ENCODE data around the gene GLI1. TPM values are rescaled to one million over a fixed set of nuclear protein-coding genes. Genes with fewer than 3 reads are reported as not detected.
"Not testable (repeated sequence)": the region's sequence is repeated elsewhere in the genome, so short reads cannot be mapped to it uniquely, and the experiment has no call there.

GLI1 gene
- total RNA-seq, 1 experiment from 2014 or later = 22.4 TPM

GRCh38 chr12:57441846-57442427 lies 17.6 kb upstream of the GLI1 start:
- BruUV-seq (replicated peaks) = no TSS peak
- no peaks in the 10 kb centered on the region for H3K9me3 ChIP-seq (ENCODE audit: low read depth, low read length, poor library complexity, severe bottlenecking)

GRCh38 chr12:57444337-57444736 lies 15.2 kb upstream of the GLI1 start:
- H3K27ac ChIP-seq (ENCODE audit: low read depth, low read length, poor library complexity, severe bottlenecking); H3K36me3 ChIP-seq (ENCODE audit: insufficient read depth, low read length, poor library complexity, severe bottlenecking); POLR2A ChIA-PET (ENCODE audit: low non-redundant PET); H3K4me1 ChIP-seq (ENCODE audit: insufficient read depth, low read length, poor library complexity, severe bottlenecking); H3K9me3 ChIP-seq (ENCODE audit: low read depth, low read length, poor library complexity, severe bottlenecking); H3K27me3 ChIP-seq (replicated peaks; ENCODE audit: insufficient read depth, low read depth, low read length, poor library complexity); BruUV-seq (replicated peaks); H3K4me3 ChIP-seq (ENCODE audit: low read depth, low read length, poor library complexity, severe bottlenecking); intact Hi-C loops (cut with micrococcal nuclease; ENCODE audit: unreplicated experiment); DNase-seq (ENCODE audit: low spot score): not testable (repeated sequence)
- CTCF ChIA-PET = interaction anchor here (0.7 kb wide), 1 partner anchor 128 kb away, joined by 4 read pairs; no protein-coding TSS in a partner anchor

More at GRCh38 chr12:57441846-57442427, 17.6 kb upstream of the GLI1 start:
- TF ChIP-seq EZH2 (IDR thresholded peaks at IDR 0.05; ENCODE audit: borderline replicate concordance, low read depth, low read length, poor library complexity, severe bottlenecking) = no peak
- no peak for TF ChIP-seq CTCF (conservative IDR thresholded peaks at IDR 0.05; ENCODE audit: low read depth, low read length)
- H3K27ac ChIP-seq (ENCODE audit: low read depth, low read length, poor library complexity, severe bottlenecking) = no peak overlapping the region
- H3K4me3 ChIP-seq (ENCODE audit: low read depth, low read length, poor library complexity, severe bottlenecking) = no peak overlapping the region
- no peak for DNase-seq (ENCODE audit: low spot score)
- H3K4me1 ChIP-seq (ENCODE audit: insufficient read depth, low read length, poor library complexity, severe bottlenecking) = no peaks in the 10 kb centered on the region
- CTCF ChIA-PET = interaction anchor here (0.6 kb wide), 1 partner anchor 11 kb away, joined by 8 read pairs; no protein-coding TSS in a partner anchor
- H3K27me3 ChIP-seq (replicated peaks; ENCODE audit: insufficient read depth, low read depth, low read length, poor library complexity) = no peaks in the 10 kb centered on the region
- intact Hi-C loops (cut with micrococcal nuclease; ENCODE audit: unreplicated experiment) = no loop called here
- POLR2A ChIA-PET (ENCODE audit: low non-redundant PET) = interaction anchor here (0.6 kb wide), 1 partner anchor 13 kb away, joined by 7 read pairs; the partner anchor contains the start of gene INHBE
- no peaks in the 10 kb centered on the region for H3K36me3 ChIP-seq (ENCODE audit: insufficient read depth, low read length, poor library complexity, severe bottlenecking)

- no TSS peak for BruUV-seq (replicated peaks)
- H3K4me1 ChIP-seq (ENCODE audit: insufficient read depth, low read length, poor library complexity, severe bottlenecking) = no peaks in the 10 kb centered on the region
- POLR2A ChIA-PET (ENCODE audit: low non-redundant PET) = no interaction called here
- H3K9me3 ChIP-seq (ENCODE audit: low read depth, low read length, poor library complexity, severe bottlenecking) = no peaks in the 10 kb centered on the region
- no peak overlapping the region for H3K27ac ChIP-seq (ENCODE audit: low read depth, low read length, poor library complexity, severe bottlenecking)
- CTCF ChIA-PET = no interaction called here
- intact Hi-C loops (cut with micrococcal nuclease; ENCODE audit: unreplicated experiment) = no loop called here
- TF ChIP-seq EZH2 (IDR thresholded peaks at IDR 0.05; ENCODE audit: borderline replicate concordance, low read depth, low read length, poor library complexity, severe bottlenecking) (no peak), CTCF (conservative IDR thresholded peaks at IDR 0.05; ENCODE audit: low read depth, low read length) (no peak)
- H3K27me3 ChIP-seq (replicated peaks; ENCODE audit: insufficient read depth, low read depth, low read length, poor library complexity) = no peaks in the 10 kb centered on the region
- H3K36me3 ChIP-seq (ENCODE audit: insufficient read depth, low read length, poor library complexity, severe bottlenecking) = no peaks in the 10 kb centered on the region
- H3K4me3 ChIP-seq (ENCODE audit: low read depth, low read length, poor library complexity, severe bottlenecking) = no peak overlapping the region
- no peak for DNase-seq (ENCODE audit: low spot score)
These were observed 14.8 kb upstream of the GLI1 start for GRCh38 chr12:57444744-57445143.
